Upper lobe of left lung (tissue), 4 donors: Measurements from ENCODE around the gene NME5.

ENCODE experiments used
- CTCF ChIP-seq, 6 experiments: fragments of 450-650 bp in 4 of 6; fragments of 200-600 bp in 2 of 6; sonication (generic) in 2 of 6; IDR thresholded peaks; one replicate each; pipeline ENCODE4 v1.5.1; 2016 to 2019; ENCODE audit warnings: antibody characterized with exemption in 6 of 6
- EP300 ChIP-seq, 4 donors: sonication (generic); formaldehyde crosslinking; IDR thresholded peaks; one replicate each; pipeline ENCODE4 v1.5.1; 2017; ENCODE audit warnings: antibody characterized with exemption in 4 of 4, control low read depth in 2 of 4

GRCh38 chr5:138077064-138077696 lies 62.0 kb downstream of the NME5 start:
- TF ChIP-seq CTCF (IDR thresholded peaks at IDR 0.05) (peak; percentile 58 to 77 (median 70)), EP300 (IDR thresholded peaks at IDR 0.05) (no peak)
